Stimulated activated CD8-positive, alpha-beta memory T cell treated with anti-CD3 and anti-CD28 coated beads, Interleukin-12 subunit alpha, Interleukin-12 subunit beta, amount 100 ng/mL, for 1 hour (primary cell): ENCODE data around the gene ANAPC7.
"Not testable (repeated sequence)": the region's sequence is repeated elsewhere in the genome, so short reads cannot be mapped to it uniquely, and the experiment has no call there.

Source experiments
- DNase-seq: peaks from one replicate; pipeline ENCODE4 v3.0.0-alpha.2; 2020; ENCODE audit warnings: low read depth

ANAPC7 gene

GRCh38 chr12:110403146-110403975 lies at the start of gene ANAPC7:
Gene ANAPC7, minus strand, starts transcription at chr12:110403708. Its CDS starts 81 bp downstream, at chr12:110403627.
- peak; percentile 76 for DNase-seq

GRCh38 chr12:110451263-110451662 lies 47.8 kb upstream of the ANAPC7 start:
- no peak for DNase-seq

DNA sequence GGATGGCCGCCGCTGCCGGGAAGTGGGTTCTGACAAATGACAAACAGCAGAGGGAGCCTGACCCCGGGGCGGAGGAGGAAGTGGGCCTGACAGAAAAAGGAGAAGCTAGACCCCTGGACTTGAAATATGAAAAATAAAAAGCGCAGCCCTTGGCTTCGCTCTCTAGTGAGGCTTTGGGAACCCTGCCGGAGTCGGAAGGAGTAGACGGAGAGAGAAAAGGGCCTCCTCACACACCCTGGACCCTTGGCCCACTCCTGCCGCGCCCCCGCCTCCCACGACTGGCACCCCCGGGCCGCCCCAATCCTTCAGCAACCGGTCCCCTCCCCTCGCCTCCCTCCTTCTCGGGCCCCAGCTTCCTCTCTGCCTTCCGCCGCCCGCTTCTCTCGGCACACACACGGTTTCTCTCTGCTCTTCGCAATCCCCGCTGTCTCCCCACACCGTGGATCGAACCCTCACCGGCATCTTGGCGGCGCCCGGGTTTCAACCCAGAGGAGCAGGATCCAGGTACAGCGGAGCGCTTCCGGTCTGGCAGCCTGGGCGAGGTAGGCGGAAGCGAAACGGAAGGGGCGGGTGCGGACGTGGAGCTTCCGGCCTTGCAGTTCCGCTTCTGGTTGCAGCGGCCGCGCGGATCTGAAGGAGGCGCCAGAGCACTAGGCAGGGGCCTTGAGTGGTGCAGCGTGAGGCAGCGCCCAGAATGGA lies 46.4 kb upstream of the ANAPC7 start, which contains the start of gene ARPC3:
TSS of gene ARPC3 (minus strand) at position 539 of the 699 bp plus-strand sequence. CDS start at position 462, 77 bp downstream.
- peak; percentile 91 for DNase-seq

DNA sequence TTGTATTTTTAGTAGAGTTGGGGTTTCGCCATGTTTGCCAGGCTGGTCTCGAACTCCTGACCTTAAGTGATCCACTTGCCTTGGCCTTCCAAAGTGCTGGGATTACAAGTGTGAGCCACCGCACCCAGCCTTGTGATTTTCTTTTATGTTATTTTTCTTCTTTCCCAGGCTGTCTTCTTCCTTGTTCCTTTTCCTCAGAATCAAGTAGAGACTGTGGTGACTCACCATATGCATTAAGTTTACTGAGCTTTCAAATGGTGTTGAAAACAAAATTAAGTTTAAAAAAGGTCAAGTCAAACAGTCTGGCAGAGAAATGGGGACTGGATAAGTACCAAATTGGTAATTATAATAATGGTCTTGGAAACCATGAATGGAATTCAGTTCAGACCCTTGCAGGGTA lies 40.9 kb upstream of the ANAPC7 start:
- DNase-seq, result no peak

DNA sequence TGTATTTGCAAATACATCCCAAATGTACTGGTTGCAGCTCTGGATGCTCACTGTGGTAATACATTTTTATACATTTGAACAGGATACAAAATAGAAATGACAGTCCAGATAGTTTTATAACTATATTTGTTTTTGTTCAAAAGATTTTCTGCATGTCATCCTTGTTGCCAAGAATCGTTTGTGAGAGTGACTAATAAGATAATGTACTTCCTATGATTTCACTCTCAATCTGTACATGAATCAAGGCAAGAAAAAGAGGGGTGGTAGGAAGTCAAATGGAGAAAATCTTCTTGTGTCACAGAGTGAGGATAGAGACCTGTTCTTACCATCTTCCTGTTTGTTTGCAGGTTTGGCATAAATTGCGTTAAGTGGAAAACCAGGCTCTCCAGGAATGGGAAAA lies 32.7 kb upstream of the ANAPC7 start:
- no peak for DNase-seq

DNA sequence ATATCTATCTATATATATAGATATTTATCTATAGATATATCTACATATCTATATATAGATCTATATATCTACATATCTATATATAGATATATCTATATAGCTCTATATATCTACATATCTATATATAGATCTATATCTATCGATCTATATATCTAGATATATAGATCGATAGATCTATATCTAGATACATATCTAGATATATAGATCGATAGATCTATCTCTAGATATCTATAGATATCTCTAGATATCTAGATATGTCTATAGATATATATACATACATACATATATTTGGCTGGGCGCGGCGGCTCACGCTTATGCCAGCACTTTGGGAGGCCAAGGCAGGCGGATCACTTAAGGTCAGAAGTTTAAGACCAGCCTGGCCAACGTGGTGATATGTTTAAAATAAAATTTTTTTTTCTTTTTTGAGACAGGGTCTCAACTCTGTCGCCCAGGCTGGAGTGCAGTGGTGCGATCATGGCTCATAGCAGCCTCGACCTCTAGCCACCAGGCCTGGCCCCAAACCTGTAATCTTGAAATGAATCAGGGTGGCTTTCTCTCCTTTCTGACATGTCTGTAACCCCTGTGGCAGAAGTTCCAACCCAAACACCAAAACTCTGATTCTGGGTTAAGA lies 28.6 kb upstream of the ANAPC7 start:
- no peak for DNase-seq

DNA sequence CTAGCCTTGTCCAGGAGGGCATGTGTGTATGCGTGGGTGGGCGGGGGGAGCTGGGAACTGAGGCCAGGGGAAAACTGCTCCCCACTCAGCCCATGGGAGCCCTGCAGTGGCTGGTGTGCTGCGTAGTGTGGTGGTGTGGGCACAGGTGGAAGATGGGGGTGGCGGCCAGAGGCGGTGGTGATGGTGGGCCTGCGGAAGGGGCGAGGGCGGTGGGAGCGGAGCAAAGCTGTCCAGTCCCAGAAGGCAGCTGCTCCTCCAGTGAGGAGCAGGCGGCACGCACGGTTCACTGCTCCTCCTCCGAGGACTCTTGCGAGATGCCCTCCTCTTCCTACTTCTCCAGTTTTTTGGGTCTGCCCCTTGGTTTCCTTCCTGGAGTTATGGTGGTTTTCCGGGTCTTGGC lies 26.2 kb upstream of the ANAPC7 start:
- not testable (repeated sequence) for DNase-seq

- DNase-seq, result no peak
Observed at GRCh38 chr12:110426406-110426805, 22.9 kb upstream of the ANAPC7 start.

GRCh38 chr12:110424237-110424636 lies 20.7 kb upstream of the ANAPC7 start:
- no peak for DNase-seq

DNA sequence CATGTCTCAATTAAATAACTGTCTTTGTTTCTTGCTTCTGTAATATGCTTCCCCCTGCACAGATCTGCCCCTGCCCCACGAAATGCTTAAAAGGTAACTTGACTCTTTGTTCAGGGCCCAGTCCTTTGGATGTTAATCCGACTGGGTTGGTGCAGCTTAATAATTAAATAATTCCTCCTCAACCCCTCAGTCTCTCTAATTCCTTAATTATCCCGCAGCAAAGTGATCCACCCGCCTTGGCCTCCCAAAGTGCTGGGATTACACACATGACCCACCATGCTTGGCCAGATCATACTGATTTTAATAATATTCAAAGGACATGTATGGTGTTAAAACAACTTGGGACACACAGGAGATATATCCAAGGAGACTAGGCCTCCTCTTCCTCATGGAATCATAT lies 18.2 kb upstream of the ANAPC7 start:
- DNase-seq, result no peak

- DNase-seq, result no peak
Observed at GRCh38 chr12:110421159-110421661, 17.7 kb upstream of the ANAPC7 start.

GRCh38 chr12:110420644-110421043 lies 17.1 kb upstream of the ANAPC7 start:
- not testable (repeated sequence) for DNase-seq

DNA sequence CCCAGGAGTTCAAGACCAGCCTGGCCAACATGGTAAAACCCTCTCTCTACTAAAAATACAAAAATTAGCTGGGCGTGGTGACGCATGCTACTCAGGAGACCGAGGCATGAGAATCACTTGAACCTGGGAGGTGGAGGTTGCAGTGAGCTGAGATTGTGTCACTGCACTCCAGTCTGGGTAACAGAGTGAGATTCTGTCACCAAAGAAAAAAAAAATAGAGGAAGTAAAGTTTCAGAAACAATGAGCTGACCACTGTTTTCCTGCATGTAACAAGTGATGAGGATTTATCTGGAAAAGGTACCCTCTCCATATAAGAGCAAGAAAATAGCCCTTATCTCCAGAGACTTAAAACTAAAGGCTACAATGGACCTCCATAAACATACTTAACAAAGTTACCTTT lies 13.6 kb upstream of the ANAPC7 start:
- not testable (repeated sequence) for DNase-seq

- not testable (repeated sequence) for DNase-seq
Observed at GRCh38 chr12:110410086-110410485, 6.6 kb upstream of the ANAPC7 start.

- DNase-seq, result not testable (repeated sequence)
Observed at GRCh38 chr12:110405126-110405662, 1.7 kb upstream of the ANAPC7 start.

DNA sequence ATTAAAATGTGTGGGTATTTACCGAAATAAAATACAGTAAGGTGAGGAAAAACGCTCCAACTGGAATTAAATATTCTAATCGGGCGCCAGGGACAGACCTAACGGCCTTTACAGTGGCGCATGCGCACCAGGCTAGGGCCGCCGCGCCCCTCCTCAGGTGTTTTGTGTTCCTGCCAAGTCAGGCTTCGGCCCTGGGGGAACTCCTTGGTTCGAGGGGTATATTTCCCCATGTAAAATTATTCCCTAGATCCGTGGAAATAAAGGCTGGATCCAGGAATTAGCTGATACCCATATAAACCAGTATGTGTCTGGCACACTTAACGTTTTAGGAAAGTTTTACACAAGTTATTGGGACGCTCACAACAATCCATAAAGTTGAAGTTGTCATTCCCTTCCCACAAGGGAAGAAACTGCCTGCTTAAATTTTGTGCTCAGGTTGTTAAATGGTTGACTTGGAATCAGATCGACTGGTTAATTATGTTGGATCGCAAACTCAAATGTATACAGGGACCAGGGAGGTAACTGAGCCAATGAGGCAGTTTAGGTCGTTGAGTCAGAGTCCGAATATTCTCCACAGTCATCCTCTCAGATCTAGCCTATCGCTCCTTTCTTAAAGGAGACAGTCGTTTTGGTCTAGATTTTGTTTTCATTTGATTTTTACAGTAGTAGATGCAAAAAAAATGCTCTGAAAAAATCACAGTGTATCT lies 621 bp upstream of the ANAPC7 start:
- peak; percentile 73 for DNase-seq

- DNase-seq, result no peak
Observed at GRCh38 chr12:110382683-110383082, 20.8 kb downstream of the ANAPC7 start.

- no peak for DNase-seq
Observed at GRCh38 chr12:110379631-110380030, 23.9 kb downstream of the ANAPC7 start.

DNA sequence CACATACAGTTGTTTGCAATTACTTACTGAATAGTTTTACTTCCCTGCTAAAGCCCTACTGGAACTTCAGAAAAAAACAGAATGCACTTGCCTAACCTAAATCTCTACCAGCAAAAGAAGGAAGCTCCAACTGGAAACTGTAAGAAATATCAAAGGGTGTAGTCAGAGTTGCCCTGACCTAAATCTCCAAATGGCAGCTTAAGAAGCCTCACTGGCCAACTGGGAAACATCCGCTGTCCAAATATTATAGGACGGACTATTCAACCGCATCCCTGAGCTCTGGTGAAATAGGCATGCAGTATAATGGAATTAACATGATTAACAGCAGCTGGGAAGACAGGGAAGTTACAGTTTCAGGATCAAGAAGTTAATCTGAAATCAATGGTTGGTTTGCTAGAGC lies 24.3 kb downstream of the ANAPC7 start:
- no peak for DNase-seq

- DNase-seq, result not testable (repeated sequence)
Observed at GRCh38 chr12:110378131-110378790, 25.2 kb downstream of the ANAPC7 start.
